ENCODE results near the gene PDIA5.
"Not testable (repeated sequence)": the region's sequence is repeated elsewhere in the genome, so short reads cannot be mapped to it uniquely, and the experiment has no call there.

Gene PDIA5

GRCh38 chr3:123151853-123152420, 85.1 kb downstream of the PDIA5 start:
- not testable (repeated sequence) for DNase-seq

- no peak for DNase-seq
Observed at GRCh38 chr3:123152687-123153086, 85.9 kb downstream of the PDIA5 start.

GRCh38 chr3:123153125-123154019, 86.5 kb downstream of the PDIA5 start:
- DNase-seq, result no peak

- no peak for DNase-seq
Observed at GRCh38 chr3:123154020-123154985, 87.5 kb downstream of the PDIA5 start.

GRCh38 chr3:123155471-123156011, 88.7 kb downstream of the PDIA5 start:
- DNase-seq, result no peak

GRCh38 chr3:123156276-123156995, 89.6 kb downstream of the PDIA5 start:
- no peak for DNase-seq

GRCh38 chr3:123157209-123157597, 90.4 kb downstream of the PDIA5 start:
- DNase-seq, result no peak

GRCh38 chr3:123157598-123158287, 90.9 kb downstream of the PDIA5 start:
- DNase-seq, result no peak

- no peak for DNase-seq
Observed at GRCh38 chr3:123158330-123158729, 91.5 kb downstream of the PDIA5 start.

- no peak for DNase-seq
Observed at GRCh38 chr3:123158899-123159390, 92.1 kb downstream of the PDIA5 start.

GRCh38 chr3:123159926-123160635, 93.3 kb downstream of the PDIA5 start:
- DNase-seq, result no peak

GRCh38 chr3:123161167-123161566, 94.3 kb downstream of the PDIA5 start:
- DNase-seq, result no peak

GRCh38 chr3:123163141-123163540, 96.3 kb downstream of the PDIA5 start:
- no peak for DNase-seq

GRCh38 chr3:123165163-123165562, 98.3 kb downstream of the PDIA5 start:
- DNase-seq, result no peak

GRCh38 chr3:123167686-123168085, 100.9 kb downstream of the PDIA5 start:
- DNase-seq, result no peak

GRCh38 chr3:123168122-123168521, 101.3 kb downstream of the PDIA5 start:
- DNase-seq, result no peak

- no peak for DNase-seq
Observed at GRCh38 chr3:123168605-123169004, 101.8 kb downstream of the PDIA5 start.

GRCh38 chr3:123169492-123169929, 102.7 kb downstream of the PDIA5 start:
- DNase-seq, result no peak

GRCh38 chr3:123169930-123170329, 103.1 kb downstream of the PDIA5 start:
- DNase-seq, result no peak

- DNase-seq, result no peak
Observed at GRCh38 chr3:123180791-123181190, 114.0 kb downstream of the PDIA5 start.

GRCh38 chr3:123186695-123187094, 119.9 kb downstream of the PDIA5 start:
- no peak for DNase-seq
